Naive B cell (primary cell): ENCODE data around the gene FAM124A. TPM values are rescaled to one million over a fixed set of nuclear protein-coding genes. Genes with fewer than 3 reads are reported as not detected.

Experiments
- ATAC-seq, 2 donors: fragments of 150-1000 bp; cut with Tn5 transposase; 2 replicates each; pipeline ENCODE4 v1.10.0; 2021; ENCODE audit warnings: low read depth in 2 of 2, mild to moderate bottlenecking in 2 of 2, moderate library complexity in 2 of 2
- DNase-seq: peaks from one replicate; pipeline ENCODE4 v3.0.0; 2022
- H3K27ac Mint-ChIP-seq, 6 donors: one replicate each; pipeline ENCODE4 v1.8.0; 2020 to 2022; ENCODE audit warnings: mild to moderate bottlenecking in 6 of 6, mixed read lengths in 6 of 6, moderate library complexity in 5 of 6, inconsistent platforms in 2 of 6
- H3K27me3 Mint-ChIP-seq, 3 donors: one replicate each; pipeline ENCODE4 v1.8.0; 2021 to 2022; ENCODE audit warnings: mixed read lengths in 3 of 3, mild to moderate bottlenecking in 1 of 3
- H3K36me3 Mint-ChIP-seq, 2 donors: one replicate each; pipeline ENCODE4 v1.8.0; 2020 to 2022; ENCODE audit warnings: mixed read lengths in 2 of 2, inconsistent platforms in 1 of 2, mild to moderate bottlenecking in 1 of 2
- H3K4me1 Mint-ChIP-seq, 3 donors: one replicate each; pipeline ENCODE4 v1.8.0; 2020 to 2022; ENCODE audit warnings: mixed read lengths in 3 of 3, inconsistent platforms in 1 of 3, mild to moderate bottlenecking in 1 of 3, moderate library complexity in 1 of 3
- H3K4me3 Mint-ChIP-seq, 8 donors: one replicate each; pipeline ENCODE4 v1.8.0; 2020 to 2022; ENCODE audit warnings: mild to moderate bottlenecking in 8 of 8, mixed read lengths in 8 of 8, moderate library complexity in 8 of 8, inconsistent platforms in 2 of 8
- H3K9me3 Mint-ChIP-seq, 7 donors: one replicate each; pipeline ENCODE4 v1.8.0; 2020 to 2022; ENCODE audit warnings: mixed read lengths in 7 of 7, mild to moderate bottlenecking in 5 of 7, inconsistent platforms in 2 of 7, moderate library complexity in 1 of 7
- polyA plus RNA-seq, 6 donors: library from polyadenylated mRNA; unstranded; fragments of 300-500 nt; fragmentation: Illumina TruSeq; gene quantifications; one replicate each; pipeline ENCODE4 v1.2.3, GENCODE V29; 2021; ENCODE audit warnings: low read depth in 6 of 6

Gene FAM124A
- polyA plus RNA-seq, 6 donors from 2014 or later, result 0.09 to 0.13 (median 0.09) TPM; not detected in 3

- no peak overlapping the region for H3K4me3 Mint-ChIP-seq
- H3K9me3 Mint-ChIP-seq, result peaks cover 0 to 4% (median 0%) of the 10 kb centered on the region in 7 donors
- H3K4me1 Mint-ChIP-seq, result peaks cover 0 to 6% (median 0%) of the 10 kb centered on the region in 3 donors
- no peaks in the 10 kb centered on the region for H3K36me3 Mint-ChIP-seq
- ATAC-seq (no peak), DNase-seq (no peak)
- H3K27ac Mint-ChIP-seq, result no peak overlapping the region
- peaks cover 7 to 11% (median 11%) of the 10 kb centered on the region in 3 donors for H3K27me3 Mint-ChIP-seq
Observed at GRCh38 chr13:51237887-51238286, 15.7 kb downstream of the FAM124A start.

DNA sequence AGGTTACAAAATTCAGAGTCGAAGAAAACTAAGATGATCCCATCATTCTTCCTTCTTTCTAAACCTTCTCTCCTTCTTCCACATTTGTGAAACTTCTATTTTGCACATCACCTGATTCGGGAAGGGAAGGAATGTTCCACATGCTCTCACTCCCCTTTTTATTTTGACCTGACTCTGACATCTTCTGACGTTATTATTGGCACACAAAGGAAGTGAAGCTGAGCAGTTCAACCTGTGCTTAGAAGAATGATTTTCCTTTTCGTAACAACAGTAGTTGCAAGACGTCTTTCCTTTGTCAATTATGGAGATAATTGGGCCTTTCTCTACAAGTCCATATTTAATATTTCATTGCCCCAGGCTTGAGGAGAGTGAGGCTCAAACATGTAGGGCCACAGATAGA lies 18.0 kb downstream of the FAM124A start:
- Mint-ChIP-seq H3K9me3 (no peaks in the 10 kb centered on the region), H3K27ac (no peak overlapping the region), H3K36me3 (no peaks in the 10 kb centered on the region), H3K27me3 (peaks cover 0 to 19% (median 7%) of the 10 kb centered on the region in 3 donors), H3K4me3 (no peak overlapping the region), H3K4me1 (peaks cover 0 to 6% (median 0%) of the 10 kb centered on the region in 3 donors)
- DNase-seq, result no peak
- ATAC-seq, result no peak

GRCh38 chr13:51240958-51241357 lies 18.8 kb downstream of the FAM124A start:
- H3K27ac Mint-ChIP-seq, result no peak overlapping the region
- peaks cover 0 to 21% (median 5%) of the 10 kb centered on the region in 3 donors for H3K27me3 Mint-ChIP-seq
- peak overlapping the region in 2 of 8 donors; percentile 23 to 49 for H3K4me3 Mint-ChIP-seq
- H3K36me3 Mint-ChIP-seq, result no peaks in the 10 kb centered on the region
- peaks cover 0 to 4% (median 0%) of the 10 kb centered on the region in 3 donors for H3K4me1 Mint-ChIP-seq
- H3K9me3 Mint-ChIP-seq, result no peaks in the 10 kb centered on the region
- ATAC-seq, result no peak
- DNase-seq, result no peak

- no peaks in the 10 kb centered on the region for H3K9me3 Mint-ChIP-seq
- peaks cover 0 to 17% (median 0%) of the 10 kb centered on the region in 3 donors for H3K27me3 Mint-ChIP-seq
- H3K4me1 Mint-ChIP-seq, result no peaks in the 10 kb centered on the region
- ATAC-seq (no peak), DNase-seq (no peak)
- no peaks in the 10 kb centered on the region for H3K36me3 Mint-ChIP-seq
- no peak overlapping the region for H3K27ac Mint-ChIP-seq
- H3K4me3 Mint-ChIP-seq, result no peak overlapping the region
Observed at GRCh38 chr13:51241720-51242119, 19.5 kb downstream of the FAM124A start.

DNA sequence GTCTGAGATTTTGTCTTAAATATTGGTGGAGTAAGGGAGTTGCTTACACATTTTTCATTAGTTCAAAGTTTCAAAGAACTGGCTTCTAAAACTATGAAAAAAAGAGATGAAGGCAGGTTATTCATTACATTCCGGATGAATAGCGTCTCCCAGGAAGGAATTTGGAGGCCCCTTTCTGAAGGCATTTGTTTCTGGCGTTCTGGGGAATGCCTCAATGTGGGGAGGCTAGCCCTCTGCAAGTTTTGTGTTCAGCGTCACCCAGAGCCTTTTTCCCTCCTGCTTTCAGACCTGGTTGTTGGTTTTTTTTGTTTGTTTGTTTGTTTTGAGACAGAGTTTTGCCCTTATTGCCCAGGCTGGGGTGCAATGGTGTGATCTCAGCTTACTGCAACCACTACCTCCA lies 21.0 kb downstream of the FAM124A start:
- Mint-ChIP-seq H3K27ac (peak overlapping the region in 1 of 6 donors; percentile 49), H3K4me1 (no peaks in the 10 kb centered on the region), H3K9me3 (no peaks in the 10 kb centered on the region), H3K36me3 (no peaks in the 10 kb centered on the region), H3K4me3 (no peak overlapping the region), H3K27me3 (peaks cover 0 to 20% (median 3%) of the 10 kb centered on the region in 3 donors)
- ATAC-seq, result no peak
- DNase-seq, result no peak

DNA sequence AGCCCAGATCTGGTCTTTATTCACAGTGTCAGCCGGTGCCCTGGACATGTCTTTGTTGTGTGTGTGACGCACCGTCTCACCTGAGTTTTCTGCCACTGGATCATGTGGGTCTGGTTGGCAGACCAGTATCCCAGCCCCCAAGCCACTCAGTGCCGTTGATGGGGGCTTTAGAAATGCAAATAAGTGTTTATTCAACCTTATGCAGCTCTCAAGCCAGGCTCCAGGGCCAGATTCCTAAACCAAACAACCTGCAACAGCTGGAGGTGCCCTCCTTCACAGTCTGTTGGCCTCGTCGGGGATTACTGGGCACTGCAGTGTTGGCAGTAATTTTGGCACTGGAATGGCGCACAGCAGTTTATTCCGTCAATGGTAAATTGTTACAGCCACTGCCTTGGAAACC lies 21.6 kb downstream of the FAM124A start:
- DNase-seq, result no peak
- Mint-ChIP-seq H3K36me3 (no peaks in the 10 kb centered on the region), H3K27me3 (peaks cover 0 to 20% (median 3%) of the 10 kb centered on the region in 3 donors), H3K9me3 (no peaks in the 10 kb centered on the region), H3K4me1 (no peaks in the 10 kb centered on the region), H3K27ac (no peak overlapping the region), H3K4me3 (no peak overlapping the region)
- no peak for ATAC-seq

DNA sequence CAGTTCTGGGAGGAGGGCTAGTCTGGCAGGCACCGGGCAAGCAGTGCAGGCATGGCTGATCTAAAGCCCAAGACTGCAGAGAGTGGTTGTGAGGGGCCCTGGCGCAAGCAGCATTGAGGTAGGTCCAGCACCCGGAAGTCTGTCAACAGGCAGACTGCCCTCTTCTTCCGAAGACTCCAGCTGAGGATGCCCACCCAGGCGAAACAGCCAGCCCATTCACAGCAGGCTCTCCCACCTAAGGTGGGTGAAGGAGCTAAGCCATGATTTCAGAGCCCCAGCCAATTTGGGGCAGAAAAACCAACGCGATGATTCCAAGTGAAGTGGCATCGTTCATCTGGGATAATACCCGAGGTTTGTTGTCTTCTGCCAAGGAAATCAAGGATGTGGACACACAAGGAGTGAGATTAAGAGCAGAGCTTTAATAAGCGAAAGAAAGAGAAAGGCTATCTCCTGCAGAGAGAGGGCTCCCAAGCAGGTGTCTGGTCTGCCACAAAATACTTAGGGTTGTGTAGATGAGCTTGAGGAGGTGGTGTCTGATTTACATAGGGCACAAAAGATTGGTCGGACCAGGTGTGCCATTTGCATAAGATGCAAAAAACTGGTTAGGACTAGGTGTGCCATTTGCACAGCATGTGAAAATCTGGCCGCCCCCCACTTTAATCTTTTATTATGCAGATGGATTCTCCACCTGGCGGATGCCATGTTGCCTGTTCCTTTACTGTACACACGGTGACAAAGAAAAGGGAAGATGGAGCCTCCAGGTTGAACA lies 22.6 kb downstream of the FAM124A start:
- Mint-ChIP-seq H3K9me3 (no peaks in the 10 kb centered on the region), H3K27me3 (peaks cover 0 to 20% (median 3%) of the 10 kb centered on the region in 3 donors), H3K27ac (no peak overlapping the region), H3K36me3 (no peaks in the 10 kb centered on the region), H3K4me1 (no peaks in the 10 kb centered on the region), H3K4me3 (no peak overlapping the region)
- no peak for DNase-seq
- no peak for ATAC-seq

GRCh38 chr13:51245583-51245982 lies 23.4 kb downstream of the FAM124A start:
- H3K4me1 Mint-ChIP-seq, result no peaks in the 10 kb centered on the region
- peak overlapping the region in 1 of 8 donors; percentile 61 for H3K4me3 Mint-ChIP-seq
- ATAC-seq, result no peak
- no peak for DNase-seq
- H3K9me3 Mint-ChIP-seq, result no peaks in the 10 kb centered on the region
- no peak overlapping the region for H3K27ac Mint-ChIP-seq
- H3K27me3 Mint-ChIP-seq, result peaks cover 0 to 20% (median 3%) of the 10 kb centered on the region in 3 donors
- H3K36me3 Mint-ChIP-seq, result no peaks in the 10 kb centered on the region

DNA sequence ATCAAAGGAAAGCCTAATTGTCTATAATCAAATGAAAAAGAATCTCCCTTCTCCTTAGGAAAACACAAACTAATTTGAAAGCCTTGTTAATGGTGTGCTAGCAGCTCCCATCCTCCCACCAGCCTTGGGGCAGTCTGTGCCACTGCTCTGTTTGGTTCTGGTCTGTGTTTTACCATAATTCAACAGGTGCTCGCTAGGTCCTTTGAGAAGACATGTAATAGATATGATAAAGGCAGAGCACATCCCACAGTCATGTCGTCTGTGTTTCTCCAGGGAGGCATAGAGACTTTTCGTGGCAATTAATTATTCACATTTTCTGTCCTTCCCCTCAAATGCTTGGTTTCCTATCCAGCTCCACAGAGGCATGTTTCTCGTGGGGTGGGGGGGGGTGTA lies 23.8 kb downstream of the FAM124A start:
- H3K36me3 Mint-ChIP-seq, result no peaks in the 10 kb centered on the region
- ATAC-seq, result no peak
- H3K4me1 Mint-ChIP-seq, result no peaks in the 10 kb centered on the region
- H3K4me3 Mint-ChIP-seq, result no peak overlapping the region
- no peaks in the 10 kb centered on the region for H3K9me3 Mint-ChIP-seq
- H3K27ac Mint-ChIP-seq, result peak overlapping the region in 1 of 6 donors; percentile 78
- H3K27me3 Mint-ChIP-seq, result peaks cover 0 to 20% (median 3%) of the 10 kb centered on the region in 3 donors
- no peak for DNase-seq

DNA sequence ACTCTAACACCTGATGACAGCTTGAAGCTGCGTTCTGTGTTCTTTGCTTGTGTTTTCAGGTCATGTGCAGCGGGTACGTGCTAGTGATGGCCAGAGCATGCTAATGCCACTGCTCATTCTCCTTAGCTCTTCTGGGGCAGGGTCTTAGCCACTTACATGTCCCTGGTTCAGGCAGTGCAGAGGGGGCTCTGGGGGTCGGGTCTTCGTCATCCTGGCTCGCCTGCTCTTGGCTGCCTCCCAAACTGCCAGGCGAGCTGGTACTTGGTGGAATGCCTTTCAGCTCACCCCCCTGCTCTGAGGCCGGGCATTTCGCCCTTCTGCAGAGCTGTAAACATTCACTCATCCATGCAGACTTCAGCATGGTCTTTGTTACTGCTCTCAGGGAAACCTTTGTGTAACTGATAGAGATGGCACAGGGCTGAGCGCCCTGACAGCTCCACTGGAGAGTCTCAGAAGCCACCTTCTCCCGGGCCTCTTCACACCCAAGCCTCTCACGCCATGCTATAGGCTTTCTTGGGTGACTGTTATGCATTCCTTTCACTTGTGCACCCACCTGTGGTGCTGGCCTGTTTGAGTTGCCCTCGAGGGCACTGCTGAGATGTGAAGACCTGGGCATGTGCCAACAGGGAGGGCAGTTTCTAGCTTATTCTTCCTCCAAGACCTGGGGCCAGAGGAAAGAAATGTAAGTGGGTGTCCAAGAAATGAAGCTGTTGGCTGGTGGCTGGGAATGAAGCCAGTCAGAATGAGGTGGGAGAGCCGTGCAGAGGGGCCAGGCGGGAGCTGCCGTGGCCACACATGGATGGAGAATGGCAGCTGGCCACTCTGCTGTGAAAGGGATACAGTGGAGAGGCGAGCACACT lies 24.4 kb downstream of the FAM124A start:
- Mint-ChIP-seq H3K9me3 (no peaks in the 10 kb centered on the region), H3K4me1 (no peaks in the 10 kb centered on the region), H3K27ac (peak overlapping the region in 1 of 6 donors; percentile 26), H3K36me3 (no peaks in the 10 kb centered on the region), H3K27me3 (peaks cover 0 to 20% (median 3%) of the 10 kb centered on the region in 3 donors), H3K4me3 (no peak overlapping the region)
- ATAC-seq, result no peak
- DNase-seq, result no peak

DNA sequence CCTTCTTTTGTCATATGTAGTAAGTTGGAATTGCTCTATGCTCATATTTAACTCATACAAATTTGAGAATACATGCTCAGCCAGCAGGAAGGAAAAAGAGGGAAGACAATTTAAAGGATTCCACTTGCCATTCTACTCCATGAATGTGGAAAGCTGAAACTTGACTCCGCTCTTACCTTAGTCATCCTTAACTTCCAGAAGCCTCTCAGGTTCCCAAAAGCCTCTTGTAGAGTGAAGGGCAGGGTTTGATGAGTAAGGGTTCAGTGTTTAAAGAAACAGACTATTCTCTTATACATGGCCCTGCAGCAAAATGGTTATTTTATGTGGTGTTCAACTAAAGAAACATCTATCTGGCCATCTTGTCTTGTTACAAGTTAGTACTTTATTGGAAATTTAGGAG lies 27.1 kb downstream of the FAM124A start:
- Mint-ChIP-seq H3K4me1 (peaks cover 13 to 18% (median 14%) of the 10 kb centered on the region in 3 donors), H3K36me3 (no peaks in the 10 kb centered on the region), H3K27ac (no peak overlapping the region), H3K27me3 (peaks cover 0 to 17% (median 3%) of the 10 kb centered on the region in 3 donors), H3K9me3 (no peaks in the 10 kb centered on the region), H3K4me3 (no peak overlapping the region)
- ATAC-seq (no peak), DNase-seq (no peak)

GRCh38 chr13:51249770-51250741 lies 27.9 kb downstream of the FAM124A start:
- ATAC-seq, result peak in 1 of 2 donors; percentile 32
- H3K27me3 Mint-ChIP-seq, result peaks cover 0 to 9% (median 3%) of the 10 kb centered on the region in 3 donors
- no peak for DNase-seq
- no peaks in the 10 kb centered on the region for H3K36me3 Mint-ChIP-seq
- H3K4me1 Mint-ChIP-seq, result peaks cover 15 to 21% (median 16%) of the 10 kb centered on the region in 3 donors
- no peak overlapping the region for H3K27ac Mint-ChIP-seq
- H3K4me3 Mint-ChIP-seq, result no peak overlapping the region
- H3K9me3 Mint-ChIP-seq, result no peaks in the 10 kb centered on the region

GRCh38 chr13:51251480-51251879 lies 29.3 kb downstream of the FAM124A start:
- Mint-ChIP-seq H3K4me3 (no peak overlapping the region), H3K27me3 (peaks cover 0 to 4% (median 3%) of the 10 kb centered on the region in 3 donors), H3K4me1 (peaks cover 15 to 21% (median 16%) of the 10 kb centered on the region in 3 donors), H3K36me3 (no peaks in the 10 kb centered on the region), H3K27ac (no peak overlapping the region), H3K9me3 (no peaks in the 10 kb centered on the region)
- ATAC-seq (no peak), DNase-seq (no peak)
